Motor neuron (in vitro differentiated cells): ENCODE data around the gene CDK5. TPM values are rescaled to one million over a fixed set of nuclear protein-coding genes. Genes with fewer than 3 reads are reported as not detected.

ENCODE experiments used
- ATAC-seq, 8 experiments: fragments of 200-7000 bp; cut with Tn5 transposase; replicated peaks in 6 of 8; 2 replicates each; pipeline ENCODE4 v1.8.0; 2021; ENCODE audit warnings: mild to moderate bottlenecking in 8 of 8, moderate library complexity in 8 of 8
- H3K27ac ChIP-seq, 2 donors: fragments of 250-450 bp; sonication (Bioruptor Pico); 2 replicates each; pipeline ENCODE4 v1.9.0; 2021; ENCODE audit warnings: antibody characterized with exemption in 2 of 2, mild to moderate bottlenecking in 2 of 2, moderate library complexity in 1 of 2
- H3K4me1 ChIP-seq, 2 donors: fragments of 250-450 bp; sonication (Bioruptor Pico); replicated peaks in 1 of 2; 2 replicates each; pipeline ENCODE4 v1.6.1; 2021; ENCODE audit warnings: antibody characterized with exemption in 2 of 2, mild to moderate bottlenecking in 2 of 2, moderate library complexity in 1 of 2
- H3K4me3 ChIP-seq, 5 donors: fragments of 250-450 bp; sonication (Bioruptor Pico); 2 replicates each; pipeline ENCODE4 v1.9.0; 2021; ENCODE audit warnings: antibody characterized with exemption in 5 of 5, mild to moderate bottlenecking in 5 of 5, moderate library complexity in 4 of 5
- WGBS, 10 experiments: fragments of 450-650 bp; shearing (Covaris generic); methylation state at CpG; one replicate each; pipeline ENCODE4 v1.0.0; 2022; 5-methylcytosine and 5-hydroxymethylcytosine counted together
- in situ Hi-C, 9 experiments: fragments of 400-800 bp; cut with MboI; loops; one replicate each; pipeline ENCODE4 v1.15.0; 2021; ENCODE audit warnings: low sequenced_read_pairs in 9 of 9, low pct_unique_long_range_greater_than_20kb in 2 of 9; ENCODE audit not compliant: unreplicated experiment in 9 of 9
- total RNA-seq, 8 experiments: library from RNA; unstranded; fragments of 300-600 nt; gene quantifications; 2 replicates each; pipeline versions ENCODE4 v1.2.3 to v1.2.4, GENCODE V29; 2022

CDK5 gene
- total RNA-seq, result 10 to 100 TPM; 18.7 to 28.6 (median 22.3) TPM

- ATAC-seq, result peak; percentile 13 to 42 (median 36)
- H3K27ac ChIP-seq, result peak within 1 kb of the TSS; percentile 89 to 93
- 0 to 3% (median 0%) methylated on average over 2 to 19 of the region's 30 CpGs; no CpG with 5 or more reads in 3 of the 10 experiments for WGBS, 10 experiments
- in situ Hi-C loops, result no loop called here
- H3K4me1 ChIP-seq, result peaks cover 33% of the 10 kb centered on the region in 2 donors
- peak within 1 kb of the TSS; percentile 52 to 68 (median 56) for H3K4me3 ChIP-seq
Observed at GRCh38 chr7:151057506-151057988, at the start of gene CDK5. Gene CDK5, minus strand, starts transcription at chr7:151057897. Its CDS starts 49 bp downstream, at chr7:151057848.

GRCh38 chr7:151104411-151105235, 46.9 kb upstream of the CDK5 start:
- in situ Hi-C loops, result no loop called here
- Histone ChIP-seq H3K4me1 (peaks cover 0 to 4% of the 10 kb centered on the region in 2 donors), H3K4me3 (no peak overlapping the region), H3K27ac (no peak overlapping the region)
- ATAC-seq, result peak in 2 of 8 experiments; percentile 58 to 67
- 28 to 91% (median 73%) methylated on average over 3 to 15 of the region's 23 CpGs for WGBS, 10 experiments

GRCh38 chr7:151103973-151104372, 46.3 kb upstream of the CDK5 start:
- WGBS, 10 experiments, result 26 to 98% (median 78%) methylated on average over 2 to 12 of the region's 12 CpGs
- no peak overlapping the region for H3K27ac ChIP-seq
- no peak for ATAC-seq
- H3K4me1 ChIP-seq, result peaks cover 0 to 4% of the 10 kb centered on the region in 2 donors
- H3K4me3 ChIP-seq, result no peak overlapping the region
- in situ Hi-C loops, result no loop called here

GRCh38 chr7:151102991-151103390, 45.3 kb upstream of the CDK5 start:
- H3K4me3 ChIP-seq, result no peak overlapping the region
- H3K4me1 ChIP-seq, result peaks cover 0 to 4% of the 10 kb centered on the region in 2 donors
- ATAC-seq, result no peak
- 64 to 100% (median 83%) methylated on average over 1 to 3 of the region's 3 CpGs; no CpG with 5 or more reads in 2 of the 10 experiments for whole genome bisulfite sequencing, 10 experiments
- H3K27ac ChIP-seq, result no peak overlapping the region
- in situ Hi-C loops, result no loop called here

GRCh38 chr7:151101621-151102396, 44.1 kb upstream of the CDK5 start:
- ATAC-seq, result no peak
- no peak overlapping the region for H3K4me3 ChIP-seq
- H3K27ac ChIP-seq, result no peak overlapping the region
- in situ Hi-C loops, result no loop called here
- 60 to 100% (median 79%) methylated on average over 2 to 13 of the region's 24 CpGs; no CpG with 5 or more reads in 3 of the 10 experiments for WGBS, 10 experiments
- peaks cover 0 to 4% of the 10 kb centered on the region in 2 donors for H3K4me1 ChIP-seq

GRCh38 chr7:151100921-151101320, 43.2 kb upstream of the CDK5 start:
- WGBS, 10 experiments, result 81% methylated on average over 4 of the region's 10 CpGs; no CpG with 5 or more reads in 9 of the 10 experiments
- Histone ChIP-seq H3K27ac (no peak overlapping the region), H3K4me3 (no peak overlapping the region), H3K4me1 (peaks cover 0 to 4% of the 10 kb centered on the region in 2 donors)
- in situ Hi-C loops, result no loop called here
- ATAC-seq, result no peak

- 20 to 100% (median 67%) methylated on average over 1 to 17 of the region's 20 CpGs; no CpG with 5 or more reads in 5 of the 10 experiments for WGBS, 10 experiments
- peak in 3 of 8 experiments; percentile 36 to 64 (median 59) for ATAC-seq
- H3K4me3 ChIP-seq, result no peak overlapping the region
- H3K4me1 ChIP-seq, result peaks cover 0 to 4% of the 10 kb centered on the region in 2 donors
- no peak overlapping the region for H3K27ac ChIP-seq
- in situ Hi-C loops, result no loop called here
Observed at GRCh38 chr7:151099486-151100211, 42.0 kb upstream of the CDK5 start.

GRCh38 chr7:151095828-151096475, 38.3 kb upstream of the CDK5 start:
- peak in 5 of 8 experiments; percentile 61 to 91 (median 77) for ATAC-seq
- no peak overlapping the region for H3K27ac ChIP-seq
- WGBS, 10 experiments, result 40 to 97% (median 84%) methylated on average over 3 to 12 of the region's 17 CpGs; no CpG with 5 or more reads in 2 of the 10 experiments
- no peaks in the 10 kb centered on the region for H3K4me1 ChIP-seq
- in situ Hi-C loops, result no loop called here
- H3K4me3 ChIP-seq, result no peak overlapping the region

GRCh38 chr7:151095123-151095797, 37.6 kb upstream of the CDK5 start:
- Histone ChIP-seq H3K4me3 (no peak overlapping the region), H3K27ac (no peak overlapping the region), H3K4me1 (no peaks in the 10 kb centered on the region)
- no peak for ATAC-seq
- in situ Hi-C loops, result no loop called here
- 33 to 94% (median 71%) methylated on average over 1 to 8 of the region's 10 CpGs; no CpG with 5 or more reads in 2 of the 10 experiments for WGBS, 10 experiments

GRCh38 chr7:151094675-151095074, 37.0 kb upstream of the CDK5 start:
- no peak for ATAC-seq
- no peak overlapping the region for H3K27ac ChIP-seq

GRCh38 chr7:151093748-151094147, 36.1 kb upstream of the CDK5 start:
- H3K4me3 ChIP-seq, result no peak overlapping the region
- H3K4me1 ChIP-seq, result peaks cover 12 to 14% of the 10 kb centered on the region in 2 donors
- 94 to 100% (median 98%) methylated on average over 1 to 6 of the region's 6 CpGs; no CpG with 5 or more reads in 4 of the 10 experiments for WGBS, 10 experiments
- no peak for ATAC-seq
- no peak overlapping the region for H3K27ac ChIP-seq
- in situ Hi-C loops, result no loop called here

More at GRCh38 chr7:151094675-151095074, 37.0 kb upstream of the CDK5 start:
- peaks cover 3 to 5% of the 10 kb centered on the region in 2 donors for H3K4me1 ChIP-seq
- in situ Hi-C loops, result no loop called here
- H3K4me3 ChIP-seq, result no peak overlapping the region
- WGBS, 10 experiments, result 85 to 93% (median 91%) methylated on average over 2 to 3 of the region's 5 CpGs; no CpG with 5 or more reads in 6 of the 10 experiments
